Chondrocyte (in vitro differentiated cells): ENCODE data around the gene NPHP4. TPM values are rescaled to one million over a fixed set of nuclear protein-coding genes. Genes with fewer than 3 reads are reported as not detected.

Experiments used
- DNase-seq: peaks from one replicate; pipeline ENCODE4 v3.0.0; 2021; ENCODE audit warnings: mixed read lengths, low spot score
- H3K27ac Mint-ChIP-seq: one replicate; pipeline ENCODE4 v1.8.0; 2021; ENCODE audit warnings: mild to moderate bottlenecking, moderate library complexity, mixed read lengths; ENCODE audit not compliant: unreplicated experiment
- H3K27me3 Mint-ChIP-seq: 2 replicates; pipeline ENCODE4 v1.8.0; 2021; ENCODE audit warnings: low read depth, mixed read lengths
- H3K36me3 Mint-ChIP-seq: 2 replicates; pipeline ENCODE4 v1.8.0; 2021; ENCODE audit warnings: low read depth, mixed read lengths
- H3K4me1 Mint-ChIP-seq: 2 replicates; pipeline ENCODE4 v1.8.0; 2021; ENCODE audit warnings: low read depth, mild to moderate bottlenecking, mixed read lengths
- H3K4me3 Mint-ChIP-seq: one replicate; pipeline ENCODE4 v1.8.0; 2021; ENCODE audit warnings: mild to moderate bottlenecking, moderate library complexity, mixed read lengths; ENCODE audit not compliant: unreplicated experiment
- H3K9me3 Mint-ChIP-seq: 2 replicates; pipeline ENCODE4 v1.8.0; 2021; ENCODE audit warnings: low read depth, mixed read lengths
- total RNA-seq: library from RNA; stranded (reverse); gene quantifications from 3 replicates; pipeline ENCODE4 v1.2.1, GENCODE V29; 2021
- TF ChIP-seq, protein P1 (sequence below): fragments of 200-600 bp; sonication (generic); IDR thresholded peaks from 2 replicates; pipeline ENCODE4 v1.5.0; 2021; ENCODE audit warnings: antibody characterized with exemption, mild to moderate bottlenecking, moderate library complexity

Gene NPHP4
- total RNA-seq, 1 donor from 2014 or later, result 8.7 TPM

DNA sequence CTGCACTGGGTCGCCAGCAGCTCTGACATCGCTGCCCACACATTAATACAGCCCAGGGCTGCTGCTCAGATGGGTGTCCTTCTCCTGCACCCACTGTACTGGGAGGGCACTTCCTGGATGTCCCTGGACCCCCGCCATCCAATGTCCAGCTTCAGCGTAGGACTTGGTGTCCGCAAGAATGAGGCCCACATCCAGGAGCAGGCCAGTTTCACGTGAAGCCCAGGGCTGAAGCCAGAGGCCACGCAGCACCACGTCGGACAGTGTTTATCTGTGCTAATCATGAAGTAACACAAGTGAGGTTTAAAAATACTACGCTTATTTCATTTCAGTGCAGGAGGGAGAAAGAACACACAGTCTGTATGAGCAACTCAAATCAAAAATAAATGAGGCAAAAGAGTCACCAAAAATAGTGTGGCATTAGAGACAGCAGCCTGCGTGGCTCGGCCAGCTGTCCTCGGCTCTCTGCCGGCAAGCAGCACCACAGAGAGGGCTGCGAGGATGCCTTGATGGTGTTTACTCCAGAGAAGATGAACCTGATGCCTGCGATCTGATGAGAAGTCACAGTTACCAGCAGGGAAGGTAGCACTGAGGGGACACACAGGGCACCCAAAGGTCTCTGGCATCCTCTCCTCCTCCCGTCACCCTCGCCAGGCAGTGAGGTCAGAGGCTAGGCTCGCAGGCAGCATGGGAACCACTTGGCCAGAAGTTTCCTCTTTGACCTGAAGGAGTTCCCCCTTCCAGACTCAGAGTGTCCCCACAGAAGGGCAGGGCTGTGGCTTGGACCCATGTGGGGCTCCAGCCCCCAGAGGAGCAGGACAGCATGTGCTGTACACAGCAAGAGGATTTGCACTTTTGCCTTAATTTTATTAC, 22.1 kb upstream of the NPHP4 start:
- no peaks in the 10 kb centered on the region for H3K9me3 Mint-ChIP-seq
- no peak overlapping the region for H3K4me3 Mint-ChIP-seq
- H3K27ac Mint-ChIP-seq, result no peak overlapping the region
- no peaks in the 10 kb centered on the region for H3K36me3 Mint-ChIP-seq
- no peaks in the 10 kb centered on the region for H3K27me3 Mint-ChIP-seq
- peak; percentile 57 for DNase-seq
- H3K4me1 Mint-ChIP-seq, result peaks cover 3% of the 10 kb centered on the region
- TF ChIP-seq, protein P1, sequence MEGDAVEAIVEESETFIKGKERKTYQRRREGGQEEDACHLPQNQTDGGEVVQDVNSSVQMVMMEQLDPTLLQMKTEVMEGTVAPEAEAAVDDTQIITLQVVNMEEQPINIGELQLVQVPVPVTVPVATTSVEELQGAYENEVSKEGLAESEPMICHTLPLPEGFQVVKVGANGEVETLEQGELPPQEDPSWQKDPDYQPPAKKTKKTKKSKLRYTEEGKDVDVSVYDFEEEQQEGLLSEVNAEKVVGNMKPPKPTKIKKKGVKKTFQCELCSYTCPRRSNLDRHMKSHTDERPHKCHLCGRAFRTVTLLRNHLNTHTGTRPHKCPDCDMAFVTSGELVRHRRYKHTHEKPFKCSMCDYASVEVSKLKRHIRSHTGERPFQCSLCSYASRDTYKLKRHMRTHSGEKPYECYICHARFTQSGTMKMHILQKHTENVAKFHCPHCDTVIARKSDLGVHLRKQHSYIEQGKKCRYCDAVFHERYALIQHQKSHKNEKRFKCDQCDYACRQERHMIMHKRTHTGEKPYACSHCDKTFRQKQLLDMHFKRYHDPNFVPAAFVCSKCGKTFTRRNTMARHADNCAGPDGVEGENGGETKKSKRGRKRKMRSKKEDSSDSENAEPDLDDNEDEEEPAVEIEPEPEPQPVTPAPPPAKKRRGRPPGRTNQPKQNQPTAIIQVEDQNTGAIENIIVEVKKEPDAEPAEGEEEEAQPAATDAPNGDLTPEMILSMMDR, result no peak

DNA sequence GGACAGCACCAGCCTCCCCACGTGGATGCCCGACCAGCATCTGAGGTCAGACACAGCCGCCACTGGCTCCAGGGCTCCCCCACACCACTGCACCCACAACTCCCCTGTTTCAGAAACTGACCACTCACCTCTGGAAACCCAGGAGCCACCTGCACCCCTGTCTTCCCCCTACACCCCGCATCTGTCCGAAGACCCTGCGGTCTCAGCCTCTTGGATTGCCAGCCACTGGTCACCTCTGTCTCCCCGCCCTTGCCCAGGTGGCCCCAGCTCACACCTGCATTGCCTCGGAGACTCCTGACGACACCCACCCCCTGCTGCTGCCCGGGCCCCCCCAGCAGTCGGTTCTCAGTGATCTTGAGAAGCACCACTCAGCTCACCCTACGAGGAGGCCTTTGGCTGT, 21.3 kb upstream of the NPHP4 start:
- peaks cover 3% of the 10 kb centered on the region for H3K4me1 Mint-ChIP-seq
- no peak overlapping the region for H3K27ac Mint-ChIP-seq
- no peaks in the 10 kb centered on the region for H3K9me3 Mint-ChIP-seq
- H3K27me3 Mint-ChIP-seq, result no peaks in the 10 kb centered on the region
- H3K36me3 Mint-ChIP-seq, result no peaks in the 10 kb centered on the region
- TF ChIP-seq, protein P1, result no peak
- no peak for DNase-seq
- H3K4me3 Mint-ChIP-seq, result no peak overlapping the region

DNA sequence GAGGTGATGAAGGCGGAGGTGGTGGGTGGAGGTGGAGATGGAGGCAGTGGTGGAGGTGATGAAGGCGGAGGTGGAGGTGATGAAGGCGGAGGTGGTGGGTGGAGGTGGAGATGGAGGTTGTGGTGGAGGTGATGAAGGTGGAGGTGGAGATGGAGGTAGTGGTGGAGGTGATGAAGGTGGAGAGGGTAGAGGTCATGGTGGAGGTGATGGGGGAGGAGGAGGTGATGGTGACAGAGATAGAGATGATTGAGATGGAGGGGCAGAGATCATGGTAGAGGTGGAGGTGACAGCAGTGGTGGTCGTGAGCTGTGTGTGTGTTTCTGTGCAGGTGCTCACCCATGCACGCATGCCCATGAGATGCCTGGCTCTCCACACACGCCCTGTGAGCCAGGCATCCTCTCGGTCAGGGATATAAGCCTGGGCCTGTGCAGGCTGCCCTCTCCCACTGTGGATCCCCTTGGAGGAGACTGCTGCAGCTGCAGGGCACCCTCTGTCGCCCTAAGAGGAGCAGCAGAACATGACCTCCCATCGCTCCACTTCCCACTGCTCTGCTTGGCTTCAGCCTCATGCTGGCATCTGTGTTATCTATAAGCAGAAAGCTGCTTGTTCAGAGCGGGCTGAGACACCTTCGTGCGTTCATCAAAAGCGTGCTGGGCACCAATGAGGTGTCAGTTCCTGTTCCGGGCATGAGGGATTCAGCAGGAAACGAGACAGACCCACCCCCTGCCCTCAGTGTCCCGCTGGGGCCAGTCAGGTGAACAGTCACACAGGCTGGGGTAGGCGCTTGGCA, 20.5 kb upstream of the NPHP4 start:
- H3K36me3 Mint-ChIP-seq, result no peaks in the 10 kb centered on the region
- no peaks in the 10 kb centered on the region for H3K9me3 Mint-ChIP-seq
- TF ChIP-seq, protein P1, result no peak
- peaks cover 3% of the 10 kb centered on the region for H3K4me1 Mint-ChIP-seq
- no peak overlapping the region for H3K4me3 Mint-ChIP-seq
- peak; percentile 72 for DNase-seq
- no peak overlapping the region for H3K27ac Mint-ChIP-seq
- no peaks in the 10 kb centered on the region for H3K27me3 Mint-ChIP-seq

DNA sequence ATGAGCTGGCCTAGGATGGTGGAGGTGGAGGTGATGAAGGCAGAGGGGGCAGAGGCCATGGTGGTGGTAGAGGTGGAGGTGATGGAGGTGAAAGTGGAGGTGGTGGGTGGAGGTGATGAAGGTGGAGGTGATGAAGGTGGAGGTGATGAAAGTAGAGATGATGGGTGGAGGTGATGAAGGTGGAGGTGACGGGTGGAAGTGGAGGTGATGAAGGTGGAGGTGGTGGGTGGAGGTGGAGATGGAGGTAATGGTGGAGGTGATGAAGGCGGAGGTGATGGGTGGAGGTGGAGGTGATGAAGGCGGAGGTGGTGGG, 19.7 kb upstream of the NPHP4 start:
- peaks cover 3% of the 10 kb centered on the region for H3K4me1 Mint-ChIP-seq
- H3K27ac Mint-ChIP-seq, result no peak overlapping the region
- no peak overlapping the region for H3K4me3 Mint-ChIP-seq
- no peaks in the 10 kb centered on the region for H3K36me3 Mint-ChIP-seq
- no peak for DNase-seq
- peaks cover 1% of the 10 kb centered on the region for H3K27me3 Mint-ChIP-seq
- no peaks in the 10 kb centered on the region for H3K9me3 Mint-ChIP-seq
- TF ChIP-seq, protein P1, result no peak

DNA sequence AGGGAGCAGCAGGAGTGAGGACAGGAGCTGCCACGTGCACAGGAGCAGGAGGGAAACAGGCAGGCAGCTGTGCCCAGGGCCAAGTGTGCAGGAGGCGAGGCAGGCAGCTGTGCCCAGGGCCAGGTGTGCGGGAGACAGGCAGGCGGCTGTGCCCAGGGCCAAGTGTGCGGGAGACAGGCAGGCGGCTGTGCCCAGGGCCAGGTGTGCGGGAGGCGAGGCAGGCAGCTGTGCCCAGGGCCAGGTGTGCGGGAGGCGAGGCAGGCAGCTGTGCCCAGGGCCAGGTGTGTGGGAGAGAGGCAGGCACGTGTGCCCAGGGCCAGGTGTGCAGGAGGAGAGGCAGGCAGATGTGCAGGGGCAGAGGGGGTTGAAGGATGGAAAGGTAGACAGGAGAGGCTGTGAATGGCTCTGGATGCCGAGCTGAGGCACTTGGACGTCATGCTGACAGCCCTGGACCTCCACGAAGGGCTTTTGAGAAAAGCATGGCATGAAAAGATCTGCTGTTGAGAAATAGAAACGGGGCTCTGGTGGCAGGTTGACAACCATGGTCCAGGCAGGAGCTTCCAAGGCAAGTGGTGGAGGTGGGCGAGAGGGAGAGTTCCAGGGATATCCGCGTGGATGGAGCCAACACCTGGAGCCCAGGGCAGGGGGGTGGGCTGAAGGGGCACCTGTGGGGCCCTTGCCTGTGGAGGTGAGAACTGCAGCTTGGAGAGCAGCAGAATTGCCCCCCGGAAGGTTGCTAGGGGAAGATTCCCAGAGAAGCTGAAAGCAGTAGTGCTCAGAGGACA, 19.1 kb upstream of the NPHP4 start:
- TF ChIP-seq, protein P1, result no peak

More for the DNA sequence above, 19.1 kb upstream of the NPHP4 start:
- H3K27me3 Mint-ChIP-seq, result peaks cover 4% of the 10 kb centered on the region
- H3K4me3 Mint-ChIP-seq, result no peak overlapping the region
- no peaks in the 10 kb centered on the region for H3K9me3 Mint-ChIP-seq
- peaks cover 1% of the 10 kb centered on the region for H3K4me1 Mint-ChIP-seq
- peak; percentile 84 for DNase-seq
- H3K36me3 Mint-ChIP-seq, result no peaks in the 10 kb centered on the region
- no peak overlapping the region for H3K27ac Mint-ChIP-seq
